Colonic mucosa (tissue), 4 donors: ENCODE results near the gene PRKAB1. TPM values are rescaled to one million over a fixed set of nuclear protein-coding genes. Genes with fewer than 3 reads are reported as not detected.

ENCODE experiments used
- DNase-seq: peaks from one replicate; pipeline ENCODE4 v3.0.0-alpha.2; 2020
- H3K27ac ChIP-seq: fragments of 200-600 bp; one replicate; pipeline ENCODE4 v1.8.0; 2021
- H3K27me3 ChIP-seq: fragments of 200-600 bp; one replicate; pipeline ENCODE4 v1.8.0; 2021
- H3K36me3 ChIP-seq: fragments of 200-600 bp; one replicate; pipeline ENCODE4 v1.8.0; 2021
- H3K4me1 ChIP-seq: fragments of 200-600 bp; one replicate; pipeline ENCODE4 v1.8.0; 2021; ENCODE audit warnings: mild to moderate bottlenecking
- H3K4me3 ChIP-seq: fragments of 200-600 bp; one replicate; pipeline ENCODE4 v1.8.0; 2021
- H3K9ac ChIP-seq, 2 donors: one replicate each; pipeline ENCODE4 v1.7.0; 2013; ENCODE audit warnings: control low read depth in 2 of 2, low read depth in 2 of 2, low read length in 2 of 2
- H3K9me3 ChIP-seq: fragments of 200-600 bp; one replicate; pipeline ENCODE4 v1.8.0; 2021
- CTCF ChIP-seq: fragments of 200-600 bp; IDR thresholded peaks from one replicate; pipeline ENCODE4 v1.8.0; 2022; ENCODE audit warnings: antibody characterized with exemption, mild to moderate bottlenecking
- intact Hi-C: fragments of 100-400 bp; cut with DNase I; formaldehyde crosslinking; loops from one replicate; pipeline ENCODE4 v1.14.1; 2022
- total RNA-seq, 2 donors: library from RNA; stranded (reverse); fragmentation: NEBNext Ultra II Directional in 1 of 2; extraction: Animal tissue kit (Norgen Biotek cat#: 25700) in 1 of 2; gene quantifications; one replicate each; pipeline ENCODE4 v1.2.1, GENCODE V29; 2021
- donor health status: healthy.
- donor health status: DM: no; HTN: no; CAD: no.
- donor health status: DM: no; HTN: no; CAD: no.

PRKAB1 gene
- total RNA-seq, 2 donors from 2014 or later, result 70.4 to 76.7 TPM

GRCh38 chr12:119669744-119670472 is 2.0 kb downstream of the PRKAB1 start:
- no peaks in the 10 kb centered on the region for H3K27me3 ChIP-seq
- peaks cover 14% of the 10 kb centered on the region for H3K4me1 ChIP-seq
- H3K9ac ChIP-seq, result peak overlapping the region in 1 of 2 donors; percentile 81
- H3K36me3 ChIP-seq, result peaks cover 2% of the 10 kb centered on the region
- DNase-seq, result peak; percentile 61
- peak overlapping the region; percentile 93 for H3K27ac ChIP-seq
- no peaks in the 10 kb centered on the region for H3K9me3 ChIP-seq
- H3K4me3 ChIP-seq, result peak overlapping the region; percentile 78
- TF ChIP-seq CTCF, result no peak
- intact Hi-C loops, result no loop called here

- Histone ChIP-seq H3K27ac (peak overlapping the region; percentile 93), H3K4me3 (no peak overlapping the region), H3K27me3 (no peaks in the 10 kb centered on the region), H3K36me3 (peaks cover 11% of the 10 kb centered on the region), H3K9ac (peak overlapping the region in 1 of 2 donors; percentile 81), H3K4me1 (peaks cover 14% of the 10 kb centered on the region), H3K9me3 (no peaks in the 10 kb centered on the region)
- no peak for DNase-seq
- intact Hi-C loops, result no loop called here
- no peak for TF ChIP-seq CTCF
These were observed 3.1 kb downstream of the PRKAB1 start for GRCh38 chr12:119671070-119671469.

- no peak for TF ChIP-seq CTCF
- H3K4me3 ChIP-seq, result no peak overlapping the region
- peak; percentile 34 for DNase-seq
- peaks cover 20% of the 10 kb centered on the region for H3K36me3 ChIP-seq
- H3K9ac ChIP-seq, result peak overlapping the region in 1 of 2 donors; percentile 78
- H3K27ac ChIP-seq, result peak overlapping the region; percentile 93
- H3K27me3 ChIP-seq, result no peaks in the 10 kb centered on the region
- intact Hi-C loops, result no loop called here
- H3K4me1 ChIP-seq, result peaks cover 14% of the 10 kb centered on the region
- no peaks in the 10 kb centered on the region for H3K9me3 ChIP-seq
These were observed 4.3 kb downstream of the PRKAB1 start for GRCh38 chr12:119672194-119672593.

- peak overlapping the region; percentile 93 for H3K27ac ChIP-seq
- no peak overlapping the region for H3K4me3 ChIP-seq
- intact Hi-C loops, result no loop called here
- no peak for TF ChIP-seq CTCF
- H3K36me3 ChIP-seq, result peaks cover 32% of the 10 kb centered on the region
- peaks cover 14% of the 10 kb centered on the region for H3K4me1 ChIP-seq
- H3K9ac ChIP-seq, result peak overlapping the region in 1 of 2 donors; percentile 87
- no peaks in the 10 kb centered on the region for H3K27me3 ChIP-seq
- H3K9me3 ChIP-seq, result no peaks in the 10 kb centered on the region
- DNase-seq, result peak; percentile 53
These were observed 5.7 kb downstream of the PRKAB1 start for GRCh38 chr12:119673634-119674033.

- no peak for DNase-seq
- no peak for TF ChIP-seq CTCF
- Histone ChIP-seq H3K4me3 (no peak overlapping the region), H3K36me3 (peaks cover 38% of the 10 kb centered on the region), H3K9me3 (no peaks in the 10 kb centered on the region), H3K4me1 (peaks cover 18% of the 10 kb centered on the region), H3K9ac (peak overlapping the region in 1 of 2 donors; percentile 87), H3K27me3 (no peaks in the 10 kb centered on the region), H3K27ac (peak overlapping the region; percentile 93)
- intact Hi-C loops, result no loop called here
These were observed 6.6 kb downstream of the PRKAB1 start for GRCh38 chr12:119674560-119674959.
